Activated T-cell treated with anti-CD3 and anti-CD28 coated beads, Interleukin-2, amount 50 U/mL, for 1 hour (primary cell): ENCODE results near the gene COL19A1.

Experiments used
- DNase-seq: peaks from one replicate; pipeline ENCODE4 v3.0.0-alpha.2; 2020

Gene COL19A1

GRCh38 chr6:70072540-70073179 is 206.3 kb downstream of the COL19A1 start:
- DNase-seq: no peak

- DNase-seq: no peak
These were observed 207.3 kb downstream of the COL19A1 start for GRCh38 chr6:70073637-70074036.

- no peak for DNase-seq
These were observed 212.9 kb downstream of the COL19A1 start for GRCh38 chr6:70079241-70079640.

- DNase-seq: no peak
These were observed 214.2 kb downstream of the COL19A1 start for GRCh38 chr6:70080443-70081070.

GRCh38 chr6:70082830-70083229 is 216.5 kb downstream of the COL19A1 start:
- no peak for DNase-seq

- no peak for DNase-seq
These were observed 220.4 kb downstream of the COL19A1 start for GRCh38 chr6:70086806-70087205.

GRCh38 chr6:70094156-70094555 is 227.8 kb downstream of the COL19A1 start:
- DNase-seq: no peak

GRCh38 chr6:70099732-70100131 is 233.4 kb downstream of the COL19A1 start:
- no peak for DNase-seq

- no peak for DNase-seq
These were observed 237.4 kb downstream of the COL19A1 start for GRCh38 chr6:70103798-70104197.

GRCh38 chr6:70107852-70108629 is 241.7 kb downstream of the COL19A1 start:
- DNase-seq: no peak

- DNase-seq: no peak
These were observed 244.0 kb downstream of the COL19A1 start for GRCh38 chr6:70110126-70111022.

- DNase-seq: no peak
These were observed 245.4 kb downstream of the COL19A1 start for GRCh38 chr6:70111737-70112136.

GRCh38 chr6:70112716-70113115 is 246.4 kb downstream of the COL19A1 start:
- DNase-seq: no peak

- no peak for DNase-seq
These were observed 246.8 kb downstream of the COL19A1 start for GRCh38 chr6:70113171-70113570.

- no peak for DNase-seq
These were observed 252.3 kb downstream of the COL19A1 start for GRCh38 chr6:70118670-70119069.

- DNase-seq: no peak
These were observed 253.0 kb downstream of the COL19A1 start for GRCh38 chr6:70119218-70119835.

- no peak for DNase-seq
These were observed 258.1 kb downstream of the COL19A1 start for GRCh38 chr6:70124443-70124842.

GRCh38 chr6:70124882-70125545 is 258.7 kb downstream of the COL19A1 start:
- no peak for DNase-seq

- DNase-seq: no peak
These were observed 259.2 kb downstream of the COL19A1 start for GRCh38 chr6:70125602-70126001.

GRCh38 chr6:70129341-70129740 is 263.0 kb downstream of the COL19A1 start:
- no peak for DNase-seq

- no peak for DNase-seq
These were observed 264.5 kb downstream of the COL19A1 start for GRCh38 chr6:70130865-70131264.

- no peak for DNase-seq
These were observed 265.2 kb downstream of the COL19A1 start for GRCh38 chr6:70131528-70131927.
